GM11168 (cell line): Measurements from ENCODE around the gene WDR81.
"Not testable (repeated sequence)": the region's sequence is repeated elsewhere in the genome, so short reads cannot be mapped to it uniquely, and the experiment has no call there.

Experiments
- in situ Hi-C: fragments of 300-500 bp; cut with MboI; formaldehyde crosslinking; loops from one replicate; pipeline ENCODE4 v1.12.0; 2022; ENCODE audit warnings: low sequenced_read_pairs; ENCODE audit not compliant: unreplicated experiment

Gene WDR81

DNA sequence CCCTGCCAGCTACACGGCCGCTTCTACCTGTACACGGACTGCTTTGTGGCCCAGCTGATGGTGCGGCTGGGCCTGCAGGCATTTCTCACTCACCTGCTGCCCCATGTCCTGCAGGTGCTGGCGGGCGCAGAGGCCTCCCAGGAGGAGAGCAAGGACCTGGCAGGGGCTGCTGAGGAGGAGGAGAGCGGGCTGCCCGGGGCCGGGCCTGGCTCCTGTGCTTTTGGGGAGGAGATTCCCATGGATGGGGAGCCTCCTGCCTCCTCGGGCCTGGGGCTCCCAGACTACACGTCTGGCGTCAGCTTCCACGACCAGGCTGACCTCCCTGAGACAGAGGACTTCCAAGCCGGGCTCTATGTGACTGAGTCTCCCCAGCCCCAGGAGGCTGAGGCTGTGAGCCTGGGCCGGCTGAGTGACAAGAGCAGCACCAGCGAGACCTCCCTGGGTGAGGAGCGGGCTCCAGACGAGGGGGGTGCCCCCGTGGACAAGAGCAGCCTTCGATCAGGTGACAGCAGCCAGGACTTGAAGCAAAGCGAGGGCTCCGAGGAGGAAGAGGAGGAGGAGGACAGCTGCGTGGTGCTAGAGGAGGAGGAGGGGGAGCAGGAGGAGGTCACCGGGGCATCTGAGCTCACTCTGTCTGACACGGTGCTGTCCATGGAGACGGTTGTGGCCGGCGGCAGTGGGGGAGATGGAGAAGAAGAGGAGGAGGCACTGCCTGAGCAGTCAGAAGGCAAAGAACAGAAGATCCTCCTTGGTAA is 3.5 kb downstream of the WDR81 start:
- in situ Hi-C loops: no loop called here

DNA sequence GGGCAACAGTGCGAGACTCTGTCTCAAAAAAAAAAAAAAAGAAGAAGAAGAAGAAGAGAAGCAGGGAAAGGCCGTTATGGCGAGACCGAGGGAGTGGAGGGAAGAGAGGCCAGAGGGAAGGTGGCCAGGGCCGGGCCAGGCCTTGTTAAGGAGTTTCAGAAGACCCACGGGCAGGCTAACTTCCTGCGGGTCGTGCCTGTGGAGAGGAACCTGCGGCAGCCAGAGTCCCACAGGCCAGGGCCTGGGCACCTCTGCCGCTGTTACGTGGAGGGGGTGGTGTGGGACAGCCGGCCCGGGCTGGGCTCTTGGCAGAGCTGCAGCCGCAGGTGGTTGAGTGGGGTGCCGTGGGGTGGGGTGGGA is 5.4 kb downstream of the WDR81 start:
- in situ Hi-C loops: no loop called here

DNA sequence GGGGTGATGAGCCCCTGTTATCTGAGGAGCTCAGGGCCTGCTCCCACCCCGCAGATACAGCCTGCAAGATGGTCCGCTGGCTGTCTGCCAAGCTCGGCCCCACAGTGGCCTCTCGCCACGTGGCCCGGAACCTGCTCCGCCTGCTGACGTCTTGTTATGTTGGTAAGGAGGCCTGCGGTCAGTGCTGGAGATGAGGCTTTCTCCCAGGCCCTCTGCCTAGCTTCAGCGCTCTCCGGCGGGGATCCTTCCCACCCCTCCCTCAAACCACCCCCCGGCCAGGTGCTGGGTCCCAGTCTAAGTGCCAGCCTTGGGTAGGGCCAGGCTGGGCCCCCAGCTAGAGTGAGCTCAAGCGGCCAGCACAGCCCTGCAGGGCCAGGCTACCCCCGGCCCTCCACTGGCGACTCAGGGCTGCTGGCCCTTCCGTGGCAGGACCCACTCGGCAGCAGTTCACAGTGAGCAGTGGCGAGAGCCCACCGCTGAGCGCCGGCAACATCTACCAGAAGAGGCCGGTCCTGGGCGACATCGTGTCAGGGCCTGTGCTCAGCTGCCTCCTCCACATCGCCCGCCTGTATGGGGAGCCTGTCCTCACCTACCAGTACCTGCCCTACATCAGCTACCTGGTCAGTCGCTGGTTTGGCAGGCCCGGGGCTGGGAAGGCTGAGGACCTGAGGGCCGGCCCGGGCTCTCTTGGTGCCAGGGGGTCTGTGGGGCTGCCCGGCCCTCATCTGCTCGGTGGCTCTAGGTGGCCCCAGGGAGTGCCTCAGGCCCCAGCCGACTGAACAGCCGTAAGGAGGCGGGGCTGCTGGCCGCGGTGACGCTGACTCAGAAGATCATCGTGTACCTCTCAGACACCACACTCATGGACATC is 6.1 kb downstream of the WDR81 start:
- in situ Hi-C loops: no loop called here

DNA sequence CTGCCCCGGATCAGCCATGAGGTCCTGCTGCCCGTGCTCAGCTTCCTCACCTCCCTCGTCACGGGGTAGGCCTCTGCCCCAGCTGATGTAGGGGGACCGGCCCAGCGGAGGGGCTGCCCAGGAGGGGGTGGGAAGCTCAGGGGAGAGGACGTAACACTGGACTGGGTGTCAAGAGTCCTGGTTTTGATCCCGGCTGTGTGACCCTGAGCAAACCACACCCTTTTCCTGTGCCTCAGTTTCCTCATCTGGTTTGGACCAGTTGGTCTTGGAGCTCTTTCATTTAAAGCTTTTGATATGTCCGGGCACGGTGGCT is 6.6 kb downstream of the WDR81 start:
- in situ Hi-C loops: no loop called here

DNA sequence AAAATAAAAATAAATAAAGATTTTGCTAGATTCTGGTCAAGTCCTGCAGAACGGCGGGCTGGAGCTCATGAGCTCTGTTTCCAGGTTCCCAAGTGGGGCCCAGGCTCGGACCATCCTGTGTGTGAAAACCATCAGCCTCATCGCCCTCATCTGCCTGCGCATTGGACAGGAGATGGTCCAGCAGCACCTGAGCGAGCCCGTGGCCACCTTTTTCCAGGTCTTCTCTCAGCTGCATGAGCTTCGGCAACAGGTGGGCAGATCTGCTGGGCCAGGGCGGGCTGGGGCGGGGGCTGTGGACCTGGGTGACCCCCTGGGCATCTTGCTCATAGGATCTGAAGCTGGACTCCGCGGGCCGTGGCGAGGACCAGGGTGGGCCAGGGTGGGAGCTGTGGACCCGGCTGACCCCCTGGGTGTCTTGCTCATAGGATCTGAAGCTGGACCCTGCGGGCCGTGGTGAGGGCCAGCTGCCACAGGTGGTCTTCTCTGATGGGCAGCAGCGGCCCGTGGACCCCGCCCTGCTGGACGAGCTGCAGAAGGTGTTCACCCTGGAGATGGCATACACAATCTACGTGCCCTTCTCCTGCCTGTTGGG is 7.8 kb downstream of the WDR81 start:
- in situ Hi-C loops: no loop called here

DNA sequence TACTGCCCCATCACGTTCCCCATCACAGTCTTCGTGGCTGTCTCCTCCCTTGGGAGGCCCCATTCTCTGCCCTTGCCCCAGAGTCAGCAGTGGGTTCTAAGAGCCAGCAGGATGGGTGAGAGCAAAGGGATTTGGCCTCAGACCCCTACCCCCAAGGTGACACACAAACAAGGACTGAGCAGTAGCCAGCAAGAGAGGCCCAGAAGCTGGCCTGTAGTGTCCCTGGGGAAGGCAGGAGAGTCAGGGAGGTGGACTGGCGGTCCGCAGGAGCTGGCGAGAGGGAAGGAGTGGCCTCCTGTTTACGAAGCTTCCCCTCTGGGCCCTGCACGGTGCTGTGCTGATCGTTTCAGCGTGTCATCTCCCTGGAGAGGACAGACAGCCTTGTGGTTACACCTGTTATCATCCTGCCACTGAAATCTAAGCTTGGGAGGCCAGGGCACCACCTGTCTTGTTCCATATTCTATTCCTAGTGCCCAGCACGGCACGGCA is 8.4 kb downstream of the WDR81 start:
- in situ Hi-C loops: no loop called here

DNA sequence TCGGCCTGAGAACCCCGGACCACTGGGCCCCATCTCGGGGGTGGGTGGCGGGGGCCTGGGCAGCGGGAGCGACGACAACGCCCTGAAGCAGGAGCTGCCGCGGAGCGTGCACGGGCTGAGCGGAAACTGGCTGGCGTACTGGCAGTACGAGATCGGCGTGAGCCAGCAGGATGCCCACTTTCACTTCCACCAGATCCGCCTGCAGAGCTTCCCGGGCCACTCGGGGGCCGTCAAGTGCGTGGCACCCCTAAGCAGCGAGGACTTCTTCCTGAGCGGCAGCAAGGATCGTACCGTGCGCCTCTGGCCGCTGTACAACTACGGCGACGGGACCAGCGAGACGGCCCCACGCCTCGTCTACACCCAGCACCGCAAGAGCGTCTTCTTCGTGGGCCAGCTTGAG is 9.3 kb downstream of the WDR81 start:
- in situ Hi-C loops: no loop called here

DNA sequence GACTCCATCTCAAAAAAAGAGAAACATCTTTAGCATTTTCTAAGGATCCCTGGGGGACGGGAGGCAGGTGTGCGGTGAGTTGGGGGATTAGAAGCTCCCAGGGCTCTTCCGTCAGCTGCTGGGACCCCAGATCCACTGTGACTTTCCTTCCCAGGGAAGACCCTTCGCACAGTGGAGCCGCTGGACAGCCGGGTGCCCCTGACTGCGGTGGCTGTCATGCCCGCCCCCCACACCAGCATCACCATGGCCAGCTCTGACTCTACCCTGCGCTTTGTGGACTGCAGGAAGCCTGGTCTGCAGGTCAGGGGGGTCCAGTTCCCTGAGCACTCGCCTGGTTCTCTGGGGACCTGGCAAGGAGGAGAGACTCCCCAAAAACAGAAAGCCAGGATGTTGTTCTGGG is 10.9 kb downstream of the WDR81 start:
- in situ Hi-C loops: no loop called here

DNA sequence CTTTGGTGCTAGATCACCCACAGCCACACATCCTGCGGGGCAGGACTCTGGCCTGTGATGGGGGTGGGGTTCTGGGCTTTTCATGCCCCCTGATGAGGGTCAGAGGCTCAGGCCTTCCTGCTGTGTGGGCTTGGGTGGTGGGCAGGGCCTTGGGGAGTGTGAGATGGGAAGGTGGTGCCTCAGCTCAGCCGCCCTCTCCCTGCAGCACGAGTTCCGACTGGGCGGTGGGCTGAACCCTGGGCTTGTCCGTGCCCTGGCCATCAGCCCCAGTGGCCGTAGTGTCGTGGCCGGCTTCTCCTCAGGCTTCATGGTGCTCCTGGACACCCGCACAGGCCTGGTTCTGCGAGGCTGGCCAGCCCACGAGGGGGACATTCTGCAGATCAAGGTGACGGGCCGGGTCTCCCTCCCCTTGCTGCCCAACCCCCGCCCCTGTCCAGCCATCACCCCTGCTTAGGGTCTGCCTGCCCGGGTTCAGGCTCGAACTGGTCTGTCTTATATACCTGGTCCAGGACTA is 11.4 kb downstream of the WDR81 start:
- in situ Hi-C loops: no loop called here

DNA sequence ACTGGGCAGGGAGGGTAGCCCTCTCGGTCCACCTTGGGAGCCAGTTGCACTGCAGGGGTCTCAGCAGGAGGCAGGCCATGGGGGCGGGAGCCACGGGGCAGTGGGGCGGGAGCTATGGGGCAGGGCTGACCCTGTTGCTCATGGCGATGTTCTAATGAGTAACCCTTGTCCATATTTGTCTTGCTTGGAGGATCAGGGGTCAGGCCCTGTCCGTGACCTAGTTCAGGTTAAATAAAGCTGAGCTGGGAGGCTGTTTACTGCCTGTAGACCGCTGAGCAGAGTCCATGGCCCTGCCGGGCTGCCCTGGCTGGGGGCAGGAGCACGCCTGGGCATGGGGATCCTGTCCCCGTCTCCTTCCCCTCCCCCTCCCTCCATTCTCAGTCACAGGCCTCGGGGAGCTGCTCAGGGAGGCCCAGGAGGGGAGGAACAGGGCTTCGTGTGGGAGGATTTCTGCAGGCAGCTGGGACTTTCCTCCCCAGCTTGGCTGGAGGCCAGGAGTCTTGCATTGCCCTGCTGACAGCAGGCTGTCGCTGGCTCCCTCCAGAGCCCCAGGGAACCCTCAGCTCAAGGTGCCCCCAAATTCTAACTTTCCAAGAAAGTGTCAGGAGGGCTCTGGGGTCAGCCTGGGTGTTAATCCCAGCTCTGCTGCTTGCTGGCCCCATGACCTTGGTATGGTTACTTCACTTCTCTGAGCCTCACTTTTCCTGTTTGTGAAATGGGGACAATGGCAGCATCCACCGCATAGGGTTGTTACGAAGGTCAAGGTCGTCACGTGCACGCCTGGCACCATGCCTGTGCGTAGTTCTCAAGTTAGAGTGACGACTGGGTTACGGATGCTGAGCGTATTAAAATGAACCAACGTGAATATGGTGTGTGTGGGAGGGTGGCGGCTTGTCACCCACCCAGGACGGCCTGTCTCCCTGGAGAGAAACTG is 12.1 kb downstream of the WDR81 start:
- in situ Hi-C loops: no loop called here

DNA sequence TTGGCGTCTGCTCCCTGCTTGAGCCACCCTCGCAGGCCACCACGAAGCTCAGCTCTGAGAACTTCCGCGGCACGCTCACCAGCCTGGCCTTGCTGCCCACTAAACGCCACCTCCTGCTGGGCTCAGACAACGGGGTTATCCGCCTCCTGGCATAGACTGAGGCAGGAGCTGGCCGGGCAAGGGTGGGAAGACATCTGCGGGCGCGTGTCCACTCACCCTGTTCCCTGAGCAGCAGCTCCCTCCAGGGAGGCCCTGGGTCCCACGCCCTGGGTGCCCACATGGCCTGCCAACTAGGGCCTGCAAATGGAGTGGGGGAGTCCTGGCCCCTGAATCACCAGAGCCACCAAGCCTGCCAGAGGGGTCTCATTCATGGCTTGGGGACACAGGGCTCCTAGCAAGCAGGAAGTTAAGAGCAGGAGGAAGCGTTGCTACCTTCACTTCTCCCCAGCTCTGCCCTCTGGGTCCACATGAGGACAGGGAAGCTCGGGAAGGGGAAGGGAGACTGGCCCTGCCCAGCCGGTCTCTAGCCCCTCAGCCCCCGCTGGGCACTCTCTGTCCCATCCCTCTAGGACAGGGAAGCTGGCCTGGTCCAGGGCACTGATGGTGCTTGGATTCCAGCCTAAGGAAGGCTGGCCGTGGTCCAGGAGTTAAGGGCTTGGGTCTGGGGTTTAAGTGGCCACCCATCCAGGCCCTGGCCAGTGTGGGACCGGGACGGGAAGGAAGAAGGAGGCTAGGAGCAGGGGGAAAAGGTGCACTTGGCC is 13.2 kb downstream of the WDR81 start:
- in situ Hi-C loops: no loop called here

DNA sequence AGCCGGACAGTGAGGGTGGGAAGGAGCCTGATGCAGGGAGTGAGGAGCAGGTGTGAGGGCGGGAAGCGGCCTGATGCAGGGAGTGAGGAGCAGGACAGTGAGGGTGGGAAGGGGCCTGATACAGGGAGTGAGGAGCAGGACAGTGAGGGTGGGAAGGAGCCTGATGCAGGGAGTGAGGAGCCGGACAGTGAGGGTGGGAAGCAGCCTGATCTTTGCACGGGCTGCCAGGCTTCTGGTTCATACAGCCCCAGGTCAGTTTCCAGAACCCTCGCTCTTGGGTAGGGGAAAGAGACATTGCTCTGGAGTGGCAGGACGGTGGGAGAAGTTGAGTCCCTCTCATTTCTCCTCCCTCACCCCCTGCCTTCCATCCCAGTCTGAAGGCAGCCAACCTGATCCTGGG is 17.4 kb downstream of the WDR81 start:
- in situ Hi-C loops: not testable (repeated sequence)

DNA sequence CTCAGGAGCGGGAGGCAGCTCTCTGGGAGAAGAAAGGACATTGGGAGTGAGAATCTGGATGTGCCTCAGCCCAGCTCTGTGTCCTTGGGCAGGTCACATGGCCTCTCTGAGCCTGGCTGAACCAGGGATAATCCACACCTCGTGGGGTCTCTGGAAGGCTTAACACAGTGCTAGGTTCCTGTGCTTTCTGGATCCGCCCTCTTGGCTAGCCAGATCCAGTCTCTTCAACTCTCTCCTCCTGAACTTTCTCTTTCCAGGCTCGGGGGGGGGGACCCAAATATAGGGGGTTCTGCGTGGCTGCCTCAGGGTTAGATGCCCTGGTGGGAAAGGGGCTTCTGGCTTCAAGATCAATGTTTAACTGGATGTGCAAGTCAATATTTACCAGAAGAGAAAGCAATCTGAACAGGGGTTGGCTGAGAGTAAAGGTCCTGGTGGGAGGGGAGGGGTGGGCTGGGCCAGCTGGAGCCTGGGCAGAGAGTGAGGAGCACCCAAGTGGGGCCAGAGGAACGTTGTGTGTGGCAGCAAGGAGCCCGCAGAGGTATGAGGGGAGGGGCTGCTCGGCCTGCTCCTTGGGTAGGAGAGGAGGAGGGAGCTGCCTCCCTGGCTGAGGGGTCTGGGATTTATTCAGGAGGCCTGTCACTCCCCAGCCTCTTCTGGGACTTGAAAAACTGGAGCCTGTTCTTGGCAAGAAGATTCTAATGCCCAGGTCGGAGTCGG is 18.0 kb downstream of the WDR81 start, which contains the start of gene SERPINF2:
SERPINF2 (plus strand) TSS at position 501 of the 717 bp plus-strand sequence. CDS start 2,125 bp downstream, outside the sequence.
- in situ Hi-C loops: no loop called here

DNA sequence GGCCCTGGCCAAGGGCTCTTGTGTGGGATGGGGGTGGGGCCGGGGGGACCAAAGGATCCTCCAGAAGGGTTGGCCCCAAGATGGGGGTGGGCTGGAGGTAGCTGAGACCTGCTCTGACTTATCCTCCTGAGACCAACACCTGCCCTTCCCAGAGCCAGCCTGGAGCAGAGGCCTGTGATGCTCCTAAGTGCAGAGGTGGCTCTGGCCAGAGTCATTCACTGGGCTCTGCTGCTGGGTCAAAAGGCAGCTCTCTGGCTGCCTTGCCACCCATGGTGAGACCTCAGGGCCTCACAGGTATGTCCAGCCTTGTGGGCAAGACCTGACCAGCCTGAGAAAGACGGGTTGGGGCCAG is 18.6 kb downstream of the WDR81 start:
- in situ Hi-C loops: no loop called here

DNA sequence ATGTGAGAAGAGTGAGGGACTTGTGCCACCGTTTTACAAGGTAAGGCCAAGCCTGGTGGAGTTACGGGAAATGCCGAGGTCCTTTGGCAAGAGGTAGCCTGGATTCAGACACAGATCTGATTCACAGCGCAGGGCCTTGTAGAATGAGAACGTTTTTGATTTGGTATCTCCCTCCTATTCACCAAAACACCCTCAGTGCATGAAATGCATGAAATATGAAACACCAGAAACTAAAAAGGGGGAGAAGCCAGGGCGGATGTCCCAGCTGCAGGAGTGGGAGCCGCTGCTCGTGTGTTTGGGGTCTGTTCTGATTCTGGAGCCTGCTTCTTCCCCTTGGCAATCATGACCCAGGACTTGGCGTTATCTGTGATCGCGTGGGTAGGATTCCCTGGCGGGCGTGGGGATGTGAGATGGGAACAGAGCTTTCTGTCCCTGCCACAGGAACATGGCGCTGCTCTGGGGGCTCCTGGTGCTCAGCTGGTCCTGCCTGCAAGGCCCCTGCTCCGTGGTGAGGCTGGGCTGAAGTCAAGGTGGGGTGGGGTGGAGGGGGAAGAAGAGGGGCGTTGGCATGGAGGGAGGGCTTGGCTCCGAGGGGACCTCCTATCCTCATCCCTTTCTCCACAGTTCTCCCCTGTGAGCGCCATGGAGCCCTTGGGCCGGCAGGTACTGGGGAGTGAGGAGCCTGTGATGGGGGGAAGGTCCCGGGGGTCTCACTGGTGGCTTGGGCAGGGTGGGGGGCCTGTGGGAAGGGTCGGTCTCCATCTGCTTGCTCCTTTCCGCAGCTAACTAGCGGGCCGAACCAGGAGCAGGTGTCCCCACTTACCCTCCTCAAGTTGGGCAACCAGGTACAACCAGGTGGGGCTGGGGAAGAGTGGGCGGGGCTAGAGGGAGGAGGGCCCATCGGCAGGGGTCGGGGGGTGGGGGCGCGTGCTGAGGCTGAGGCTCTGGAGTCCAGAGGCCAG is 20.3 kb downstream of the WDR81 start:
- in situ Hi-C loops: no loop called here

DNA sequence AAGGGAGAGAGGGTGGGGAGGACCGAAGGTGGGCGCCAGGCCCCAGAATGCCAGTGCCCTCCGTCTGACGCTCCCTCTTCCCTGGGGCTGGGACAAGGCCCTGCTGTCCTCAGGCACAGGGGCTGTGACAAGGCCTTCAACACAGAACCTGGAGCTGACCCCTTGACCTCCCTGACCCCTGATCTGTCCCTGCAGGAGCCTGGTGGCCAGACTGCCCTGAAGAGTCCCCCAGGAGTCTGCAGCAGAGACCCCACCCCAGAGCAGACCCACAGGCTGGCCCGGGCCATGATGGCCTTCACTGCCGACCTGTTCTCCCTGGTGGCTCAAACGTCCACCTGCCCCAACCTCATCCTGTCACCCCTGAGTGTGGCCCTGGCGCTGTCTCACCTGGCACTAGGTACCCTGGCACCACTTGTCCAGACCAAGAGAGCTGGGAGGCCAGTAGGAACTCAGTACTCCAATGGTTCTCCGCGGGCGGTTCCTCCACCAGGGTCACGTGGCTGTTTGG is 21.1 kb downstream of the WDR81 start:
- in situ Hi-C loops: no loop called here

DNA sequence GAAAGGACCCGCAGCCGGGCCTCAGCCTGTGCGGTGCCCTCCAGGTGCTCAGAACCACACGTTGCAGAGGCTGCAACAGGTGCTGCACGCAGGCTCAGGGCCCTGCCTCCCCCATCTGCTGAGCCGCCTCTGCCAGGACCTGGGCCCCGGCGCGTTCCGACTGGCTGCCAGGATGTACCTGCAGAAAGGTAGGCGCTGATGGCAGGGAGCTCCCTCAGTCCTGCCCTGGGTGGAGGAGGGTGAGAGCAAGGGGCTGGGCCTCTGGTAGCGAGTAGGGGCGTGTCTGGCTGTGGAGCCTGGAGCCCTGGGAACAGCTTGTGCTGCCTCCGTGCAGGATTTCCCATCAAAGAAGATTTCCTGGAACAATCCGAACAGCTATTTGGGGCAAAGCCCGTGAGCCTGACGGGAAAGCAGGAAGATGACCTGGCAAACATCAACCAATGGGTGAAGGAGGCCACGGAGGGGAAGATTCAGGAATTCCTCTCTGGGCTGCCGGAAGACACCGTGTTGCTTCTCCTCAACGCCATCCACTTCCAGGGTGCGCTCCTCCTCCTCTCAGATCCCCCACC is 22.6 kb downstream of the WDR81 start:
- in situ Hi-C loops: no loop called here
